AG04450 (cell line): ENCODE data around the gene MCU. TPM values are rescaled to one million over a fixed set of nuclear protein-coding genes. Genes with fewer than 3 reads are reported as not detected.

Experiments
- CTCF ChIA-PET: fragments of 300-600, 350-600 bp; formaldehyde crosslinking; extraction: SDS; loops from one replicate; lab custom pipeline; 2022; ENCODE audit warnings: antibody characterized with exemption, inconsistent platforms; lab: Charles Lee
- POLR2A ChIA-PET: fragments of 350-600 bp; formaldehyde crosslinking; extraction: SDS; loops from one replicate; lab custom pipeline; 2021; ENCODE audit warnings: antibody characterized with exemption, inconsistent platforms; lab: Yijun Ruan, JAX
- DNase-seq: peaks from one replicate; pipeline ENCODE4 v3.0.0-alpha.2; 2011; ENCODE audit warnings: low read depth, low spot score
- H3K27ac ChIP-seq: one replicate; pipeline ENCODE4 v1.5.1; 2012; ENCODE audit warnings: low read depth, low read length, control low read depth
- H3K27me3 ChIP-seq: one replicate; pipeline ENCODE4 v1.6.0; 2012; ENCODE audit warnings: low read length; ENCODE audit not compliant: control insufficient read depth, insufficient read depth
- H3K4me3 ChIP-seq: 2 replicates; pipeline ENCODE4 v1.5.1; 2011; ENCODE audit warnings: mild to moderate bottlenecking, low read depth, low read length, control low read depth
- H3K9me3 ChIP-seq: 2 replicates; pipeline ENCODE4 v1.5.1; 2012; ENCODE audit warnings: low read length; ENCODE audit not compliant: control insufficient read depth, insufficient read depth
- polyA plus RNA-seq: library from polyadenylated mRNA; depleted of rRNA; stranded (reverse); fragments of >200 nt; gene quantifications from 2 replicates; pipeline ENCODE4 v1.2.3, GENCODE V29; 2011
- TF ChIP-seq, protein P1 (sequence below): IDR thresholded peaks from 2 replicates; pipeline ENCODE4 v1.5.1; 2011; ENCODE audit warnings: low read depth, low read length, control low read depth, inconsistent platforms

Gene MCU
- polyA plus RNA-seq, 1 experiment, result 104 TPM

- DNase-seq, result no peak
- CTCF ChIA-PET, result interaction anchor here (0.6 to 3.1 kb wide), 4 partner anchors 139 to 468 kb away, joined by 3 to 38 read pairs (median 10); partner anchors contain the start of gene MCU
- no peak overlapping the region for H3K27ac ChIP-seq
- POLR2A ChIA-PET, result no interaction called here
- no peaks in the 10 kb centered on the region for H3K27me3 ChIP-seq
- TF ChIP-seq, protein P1, sequence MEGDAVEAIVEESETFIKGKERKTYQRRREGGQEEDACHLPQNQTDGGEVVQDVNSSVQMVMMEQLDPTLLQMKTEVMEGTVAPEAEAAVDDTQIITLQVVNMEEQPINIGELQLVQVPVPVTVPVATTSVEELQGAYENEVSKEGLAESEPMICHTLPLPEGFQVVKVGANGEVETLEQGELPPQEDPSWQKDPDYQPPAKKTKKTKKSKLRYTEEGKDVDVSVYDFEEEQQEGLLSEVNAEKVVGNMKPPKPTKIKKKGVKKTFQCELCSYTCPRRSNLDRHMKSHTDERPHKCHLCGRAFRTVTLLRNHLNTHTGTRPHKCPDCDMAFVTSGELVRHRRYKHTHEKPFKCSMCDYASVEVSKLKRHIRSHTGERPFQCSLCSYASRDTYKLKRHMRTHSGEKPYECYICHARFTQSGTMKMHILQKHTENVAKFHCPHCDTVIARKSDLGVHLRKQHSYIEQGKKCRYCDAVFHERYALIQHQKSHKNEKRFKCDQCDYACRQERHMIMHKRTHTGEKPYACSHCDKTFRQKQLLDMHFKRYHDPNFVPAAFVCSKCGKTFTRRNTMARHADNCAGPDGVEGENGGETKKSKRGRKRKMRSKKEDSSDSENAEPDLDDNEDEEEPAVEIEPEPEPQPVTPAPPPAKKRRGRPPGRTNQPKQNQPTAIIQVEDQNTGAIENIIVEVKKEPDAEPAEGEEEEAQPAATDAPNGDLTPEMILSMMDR, result no peak
- H3K4me3 ChIP-seq, result no peak overlapping the region
- H3K9me3 ChIP-seq, result no peaks in the 10 kb centered on the region
These were observed 139.9 kb downstream of the MCU start for GRCh38 chr10:72831696-72832409.

DNA sequence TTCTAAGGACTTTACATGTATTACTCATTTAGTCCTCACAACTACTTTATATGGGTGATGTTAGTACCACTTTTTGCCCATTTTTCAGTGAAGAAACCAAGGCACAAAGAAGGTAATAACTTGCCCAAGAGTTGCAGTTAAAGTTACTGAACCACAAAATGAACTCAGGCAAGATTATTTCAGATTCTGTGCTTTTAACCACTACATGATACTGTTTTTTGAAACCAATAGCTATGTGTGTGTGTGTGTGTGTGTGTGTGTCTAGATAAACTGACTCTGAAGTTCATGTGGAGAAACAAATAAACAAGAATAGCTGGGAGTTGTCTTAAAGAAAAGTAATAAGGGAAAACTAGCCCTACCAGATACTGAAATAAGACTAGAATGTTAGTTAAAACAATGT lies 140.8 kb downstream of the MCU start:
- POLR2A ChIA-PET, result interaction anchor here (2.2 kb wide), 1 partner anchor 140 kb away, joined by 14 read pairs; the partner anchor contains the start of gene MCU
- H3K4me3 ChIP-seq, result no peak overlapping the region
- no peak for DNase-seq
- CTCF ChIA-PET, result interaction anchor here (0.6 to 3.8 kb wide), 10 partner anchors 20 to 469 kb away, joined by 3 to 38 read pairs (median 5); partner anchors contain the start of genes MCU and MICU1
- TF ChIP-seq, protein P1, result no peak
- H3K27ac ChIP-seq, result no peak overlapping the region
- no peaks in the 10 kb centered on the region for H3K9me3 ChIP-seq
- no peaks in the 10 kb centered on the region for H3K27me3 ChIP-seq

DNA sequence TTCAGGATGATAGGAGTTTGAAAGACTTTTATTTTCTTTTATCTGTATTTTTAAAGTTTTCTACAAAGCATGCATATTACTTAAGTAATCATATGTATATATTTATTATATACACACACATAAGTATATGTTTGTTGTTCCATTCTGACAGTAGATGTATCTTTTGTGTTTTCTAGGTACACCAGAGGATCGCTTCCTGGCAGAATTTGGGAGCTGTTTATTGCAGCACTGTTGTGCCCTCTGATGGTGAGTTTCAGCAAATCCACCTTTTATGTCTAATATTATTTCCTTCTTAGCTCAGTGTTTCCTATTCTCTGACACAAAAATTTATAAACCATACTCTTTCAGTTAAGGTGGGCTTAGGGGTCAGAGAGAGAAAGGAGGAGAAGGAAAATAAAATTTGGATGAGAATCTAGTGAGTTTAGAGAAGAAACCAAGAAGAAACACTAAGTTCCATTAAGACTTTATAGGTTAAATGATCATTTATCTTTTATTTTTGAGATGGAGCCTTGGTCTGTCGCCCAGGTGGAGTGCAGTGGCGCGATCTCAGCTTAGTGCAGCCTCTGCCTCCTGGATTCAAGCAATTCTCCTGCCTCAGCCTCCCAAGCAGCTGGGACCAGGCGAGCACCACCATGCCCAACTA lies 142.4 kb downstream of the MCU start:
- no peaks in the 10 kb centered on the region for H3K9me3 ChIP-seq
- peak; percentile 60 for DNase-seq
- no peaks in the 10 kb centered on the region for H3K27me3 ChIP-seq
- ChIA-PET CTCF (interaction anchor here (0.5 to 3.8 kb wide), 36 partner anchors 10 to 474 kb away, joined by 3 to 38 read pairs (median 4); partner anchors contain the start of genes MCU and MICU1), POLR2A (interaction anchor here (2.2 kb wide), 1 partner anchor 142 kb away, joined by 14 read pairs; the partner anchor contains the start of gene MCU)
- no peak overlapping the region for H3K27ac ChIP-seq
- TF ChIP-seq, protein P1, result peak; percentile 72
- no peak overlapping the region for H3K4me3 ChIP-seq

- TF ChIP-seq, protein P1, result no peak
- H3K9me3 ChIP-seq, result no peaks in the 10 kb centered on the region
- H3K4me3 ChIP-seq, result no peak overlapping the region
- no peak for DNase-seq
- H3K27me3 ChIP-seq, result no peaks in the 10 kb centered on the region
- CTCF ChIA-PET, result interaction anchor here (1.0 kb wide), 1 partner anchor 257 kb away, joined by 3 read pairs; no protein-coding TSS in a partner anchor
- POLR2A ChIA-PET, result no interaction called here
- no peak overlapping the region for H3K27ac ChIP-seq
These were observed 148.4 kb downstream of the MCU start for GRCh38 chr10:72840319-72840718.
